ENCODE measurements around the gene PITHD1.

PITHD1 gene

DNA sequence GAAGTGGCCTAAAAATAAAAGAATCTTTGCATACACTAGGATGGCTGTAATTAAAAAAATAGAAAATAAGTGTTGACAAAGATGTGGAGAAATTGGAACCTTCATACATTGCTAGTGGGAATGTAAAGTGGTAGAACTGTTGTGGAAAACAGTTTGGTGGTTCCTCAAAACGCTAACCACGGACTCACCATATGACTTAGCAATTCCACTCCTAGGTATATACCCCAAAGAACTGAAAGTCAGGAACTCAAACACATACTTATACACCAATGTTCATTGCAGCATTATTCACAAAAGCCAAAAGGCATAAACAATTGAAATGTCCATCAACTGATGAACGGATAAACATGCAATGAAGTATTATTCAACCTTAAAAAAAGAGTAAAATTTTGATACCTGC is 57.8 kb downstream of the PITHD1 start:
- Histone ChIP-seq H3K27ac (ENCODE audit: low read length) (no peak overlapping the region), H3K27me3 (replicated peaks; ENCODE audit: insufficient read depth, low read length) (peaks cover 16% of the 10 kb centered on the region)
- no peak for DNase-seq

More for the DNA sequence above, 57.8 kb downstream of the PITHD1 start:
- Histone ChIP-seq H3K9me2 (replicated peaks; ENCODE audit: insufficient read depth, low read length) (no peaks in the 10 kb centered on the region), H3K9ac (ENCODE audit: low read length) (no peak overlapping the region), H3K4me3 (ENCODE audit: low read length) (no peak overlapping the region), H3K4me2 (ENCODE audit: low read depth, low read length) (no peak overlapping the region), H3F3A (ENCODE audit: insufficient read depth, low read length) (no peaks in the 10 kb centered on the region), H2AFZ (ENCODE audit: low read length) (no peak overlapping the region), H3K4me1 (ENCODE audit: low read length) (no peaks in the 10 kb centered on the region), H3K9me3 (replicated peaks; ENCODE audit: insufficient read depth, low read length) (no peaks in the 10 kb centered on the region), H3K36me3 (replicated peaks; ENCODE audit: insufficient read depth, low read length) (no peaks in the 10 kb centered on the region), H4K20me1 (ENCODE audit: insufficient read depth, low read length) (no peaks in the 10 kb centered on the region), H3K79me2 (ENCODE audit: low read length) (no peaks in the 10 kb centered on the region)
- TF ChIP-seq EZH2phosphoT487 (IDR thresholded peaks at IDR 0.05; ENCODE audit: low read length), result no peak
- TF ChIP-seq, protein P1, sequence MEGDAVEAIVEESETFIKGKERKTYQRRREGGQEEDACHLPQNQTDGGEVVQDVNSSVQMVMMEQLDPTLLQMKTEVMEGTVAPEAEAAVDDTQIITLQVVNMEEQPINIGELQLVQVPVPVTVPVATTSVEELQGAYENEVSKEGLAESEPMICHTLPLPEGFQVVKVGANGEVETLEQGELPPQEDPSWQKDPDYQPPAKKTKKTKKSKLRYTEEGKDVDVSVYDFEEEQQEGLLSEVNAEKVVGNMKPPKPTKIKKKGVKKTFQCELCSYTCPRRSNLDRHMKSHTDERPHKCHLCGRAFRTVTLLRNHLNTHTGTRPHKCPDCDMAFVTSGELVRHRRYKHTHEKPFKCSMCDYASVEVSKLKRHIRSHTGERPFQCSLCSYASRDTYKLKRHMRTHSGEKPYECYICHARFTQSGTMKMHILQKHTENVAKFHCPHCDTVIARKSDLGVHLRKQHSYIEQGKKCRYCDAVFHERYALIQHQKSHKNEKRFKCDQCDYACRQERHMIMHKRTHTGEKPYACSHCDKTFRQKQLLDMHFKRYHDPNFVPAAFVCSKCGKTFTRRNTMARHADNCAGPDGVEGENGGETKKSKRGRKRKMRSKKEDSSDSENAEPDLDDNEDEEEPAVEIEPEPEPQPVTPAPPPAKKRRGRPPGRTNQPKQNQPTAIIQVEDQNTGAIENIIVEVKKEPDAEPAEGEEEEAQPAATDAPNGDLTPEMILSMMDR (IDR thresholded peaks at IDR 0.05; ENCODE audit: low read length), result no peak
- TF ChIP-seq EZH2 (optimal IDR thresholded peaks at IDR 0.05; ENCODE audit: low read depth, low read length), result no peak
